H9 (cell line): ENCODE results near the gene DUSP28. TPM values are rescaled to one million over a fixed set of nuclear protein-coding genes. Genes with fewer than 3 reads are reported as not detected.

ENCODE experiments used
- DNase-seq: peaks from one replicate; pipeline ENCODE4 v3.0.0-alpha.2; 2017
- H2AFZ ChIP-seq: one replicate; pipeline ENCODE4 v1.6.1; 2013; ENCODE audit warnings: mild to moderate bottlenecking, low read length, control low read depth, moderate library complexity
- H2AK5ac ChIP-seq: 2 replicates; pipeline ENCODE4 v1.6.1; 2013; ENCODE audit warnings: low read length, control low read depth, mixed read lengths; ENCODE audit not compliant: insufficient read length
- H2BK120ac ChIP-seq: one replicate; pipeline ENCODE4 v1.6.1; 2013; ENCODE audit warnings: low read depth, mild to moderate bottlenecking, low read length, control low read depth, inconsistent platforms; ENCODE audit not compliant: poor library complexity, severe bottlenecking
- H2BK12ac ChIP-seq: 2 replicates; pipeline ENCODE4 v1.6.1; 2013; ENCODE audit warnings: low read length, control low read depth, mixed read lengths, low read depth; ENCODE audit not compliant: insufficient read length
- H2BK15ac ChIP-seq: 2 replicates; pipeline ENCODE4 v1.6.1; 2013; ENCODE audit warnings: low read depth, low read length, control low read depth
- H2BK20ac ChIP-seq: one replicate; pipeline ENCODE4 v1.6.1; 2013; ENCODE audit warnings: low read depth, mild to moderate bottlenecking, low read length, control low read depth, inconsistent platforms; ENCODE audit not compliant: poor library complexity, severe bottlenecking
- H2BK5ac ChIP-seq: 2 replicates; pipeline ENCODE4 v1.6.1; 2013; ENCODE audit warnings: low read length, control low read depth, mixed read lengths; ENCODE audit not compliant: insufficient read length
- H3K14ac ChIP-seq: 2 replicates; pipeline ENCODE4 v1.6.1; 2013; ENCODE audit warnings: low read length, control low read depth; ENCODE audit not compliant: insufficient read depth
- H3K18ac ChIP-seq: 2 replicates; pipeline ENCODE4 v1.6.1; 2013; ENCODE audit warnings: low read depth, mild to moderate bottlenecking, mixed read lengths, low read length, control low read depth; ENCODE audit not compliant: insufficient read length
- H3K23ac ChIP-seq: 2 replicates; pipeline ENCODE4 v1.6.1; 2013; ENCODE audit warnings: low read length, control low read depth, mixed read lengths, low read depth; ENCODE audit not compliant: insufficient read length
- H3K23me2 ChIP-seq: 2 replicates; pipeline ENCODE4 v1.6.1; 2013; ENCODE audit warnings: low read depth, mild to moderate bottlenecking, mixed read lengths, low read length, control low read depth; ENCODE audit not compliant: insufficient read length, poor library complexity, severe bottlenecking
- H3K27ac ChIP-seq: 2 replicates; pipeline ENCODE4 v1.5.1; 2013; ENCODE audit warnings: low read length, control low read depth, mixed read lengths, low read depth; ENCODE audit not compliant: insufficient read length
- H3K27me3 ChIP-seq: 2 replicates; pipeline ENCODE4 v1.6.1; 2013; ENCODE audit warnings: low read length, control low read depth, inconsistent platforms; ENCODE audit not compliant: insufficient read depth
- H3K4ac ChIP-seq: 2 replicates; pipeline ENCODE4 v1.6.1; 2013; ENCODE audit warnings: low read depth, mild to moderate bottlenecking, control low read depth, inconsistent platforms, low read length, moderate library complexity
- H3K4me1 ChIP-seq: 2 replicates; pipeline ENCODE4 v1.6.1; 2013; ENCODE audit warnings: low read length, control low read depth, inconsistent platforms; ENCODE audit not compliant: insufficient read depth
- H3K4me2 ChIP-seq: 2 replicates; pipeline ENCODE4 v1.6.1; 2013; ENCODE audit warnings: low read length, control low read depth, mixed read lengths; ENCODE audit not compliant: insufficient read length, insufficient read depth
- H3K56ac ChIP-seq: 2 replicates; pipeline ENCODE4 v1.6.1; 2013; ENCODE audit warnings: low read depth, mild to moderate bottlenecking, mixed read lengths, low read length, control low read depth; ENCODE audit not compliant: insufficient read length
- H3K79me1 ChIP-seq: 2 replicates; pipeline ENCODE4 v1.6.1; 2013; ENCODE audit warnings: low read depth, mild to moderate bottlenecking, moderate library complexity, low read length, control low read depth, inconsistent platforms; ENCODE audit not compliant: insufficient read depth, poor library complexity, severe bottlenecking
- H3K79me2 ChIP-seq: 2 replicates; pipeline ENCODE4 v1.6.1; 2013; ENCODE audit warnings: low read length, control low read depth, inconsistent platforms; ENCODE audit not compliant: insufficient read depth
- H3K9ac ChIP-seq: 2 replicates; pipeline ENCODE4 v1.6.1; 2013; ENCODE audit warnings: low read length, control low read depth, mixed read lengths; ENCODE audit not compliant: insufficient read length; ENCODE audit errors: extremely low read depth
- H3K9me3 ChIP-seq: one replicate; pipeline ENCODE4 v1.6.1; 2013; ENCODE audit warnings: low read depth, low read length, inconsistent platforms; ENCODE audit not compliant: control insufficient read depth
- H3T11ph ChIP-seq: one replicate; pipeline ENCODE4 v1.6.1; 2013; ENCODE audit warnings: mild to moderate bottlenecking, low read length, control low read depth, inconsistent platforms
- H4K20me1 ChIP-seq: one replicate; pipeline ENCODE4 v1.6.1; 2013; ENCODE audit not compliant: control insufficient read depth, insufficient read length, insufficient read depth
- H4K5ac ChIP-seq: 2 replicates; pipeline ENCODE4 v1.6.1; 2013; ENCODE audit warnings: low read depth, mild to moderate bottlenecking, mixed read lengths, low read length, control low read depth; ENCODE audit not compliant: insufficient read length
- H4K8ac ChIP-seq: replicated peaks from 2 replicates; pipeline ENCODE4 v1.6.1; 2013; ENCODE audit warnings: low read length, control low read depth, mixed read lengths, low read depth; ENCODE audit not compliant: insufficient read length
- H4K91ac ChIP-seq: 2 replicates; pipeline ENCODE4 v1.6.1; 2013; ENCODE audit warnings: low read depth, mild to moderate bottlenecking, moderate library complexity, mixed read lengths, low read length, control low read depth; ENCODE audit not compliant: insufficient read length
- H3K27ac Mint-ChIP-seq, 3 experiments: 2 replicates in 2 of 3; 3 replicates in 1 of 3; pipeline ENCODE4 v1.8.0; 2020 to 2021; ENCODE audit warnings: mixed read lengths in 3 of 3, mild to moderate bottlenecking in 1 of 3, moderate library complexity in 1 of 3
- H3K27me3 Mint-ChIP-seq: 2 replicates; pipeline ENCODE4 v1.8.0; 2021; ENCODE audit warnings: low read depth, mild to moderate bottlenecking, moderate library complexity, mixed read lengths
- H3K36me3 Mint-ChIP-seq, 3 experiments: 2 replicates in 2 of 3; 3 replicates in 1 of 3; pipeline ENCODE4 v1.8.0; 2020 to 2021; ENCODE audit warnings: low read depth in 3 of 3, mixed read lengths in 3 of 3; ENCODE audit not compliant: insufficient read depth in 1 of 3
- H3K4me1 Mint-ChIP-seq, 2 experiments: 2 replicates each; pipeline ENCODE4 v1.8.0; 2020; ENCODE audit warnings: mixed read lengths in 2 of 2
- H3K4me3 Mint-ChIP-seq, 2 experiments: 2 replicates in 1 of 2; 3 replicates in 1 of 2; pipeline ENCODE4 v1.8.0; 2020 to 2021; ENCODE audit warnings: mild to moderate bottlenecking in 2 of 2, mixed read lengths in 2 of 2, moderate library complexity in 1 of 2
- H3K9me3 Mint-ChIP-seq, 2 experiments: 2 replicates in 1 of 2; 3 replicates in 1 of 2; pipeline ENCODE4 v1.8.0; 2020; ENCODE audit warnings: mild to moderate bottlenecking in 2 of 2, mixed read lengths in 2 of 2, moderate library complexity in 1 of 2
- WGBS: extraction: QIAGEN DNeasy Blood & Tissue Kit; methylation state at CpG from one replicate; pipeline ENCODE4 v1.1.7; 2013; ENCODE audit warnings: missing lambda C conversion rate, low lambda C conversion rate, mixed read lengths; ENCODE audit not compliant: insufficient read length; ENCODE audit errors: extremely low coverage; 5-methylcytosine and 5-hydroxymethylcytosine counted together
- total RNA-seq: library from RNA; stranded (reverse); gene quantifications from 2 replicates; pipeline ENCODE4 v1.2.1, GENCODE V29; 2021
- TF ChIP-seq, protein P1 (sequence below): fragments of 200-600 bp; sonication (generic); conservative IDR thresholded peaks from 3 replicates; pipeline ENCODE4 v1.8.0; 2021; ENCODE audit warnings: antibody characterized with exemption, mild to moderate bottlenecking

DUSP28 gene
- total RNA-seq, 1 experiment from 2014 or later = 1.6 TPM

DNA sequence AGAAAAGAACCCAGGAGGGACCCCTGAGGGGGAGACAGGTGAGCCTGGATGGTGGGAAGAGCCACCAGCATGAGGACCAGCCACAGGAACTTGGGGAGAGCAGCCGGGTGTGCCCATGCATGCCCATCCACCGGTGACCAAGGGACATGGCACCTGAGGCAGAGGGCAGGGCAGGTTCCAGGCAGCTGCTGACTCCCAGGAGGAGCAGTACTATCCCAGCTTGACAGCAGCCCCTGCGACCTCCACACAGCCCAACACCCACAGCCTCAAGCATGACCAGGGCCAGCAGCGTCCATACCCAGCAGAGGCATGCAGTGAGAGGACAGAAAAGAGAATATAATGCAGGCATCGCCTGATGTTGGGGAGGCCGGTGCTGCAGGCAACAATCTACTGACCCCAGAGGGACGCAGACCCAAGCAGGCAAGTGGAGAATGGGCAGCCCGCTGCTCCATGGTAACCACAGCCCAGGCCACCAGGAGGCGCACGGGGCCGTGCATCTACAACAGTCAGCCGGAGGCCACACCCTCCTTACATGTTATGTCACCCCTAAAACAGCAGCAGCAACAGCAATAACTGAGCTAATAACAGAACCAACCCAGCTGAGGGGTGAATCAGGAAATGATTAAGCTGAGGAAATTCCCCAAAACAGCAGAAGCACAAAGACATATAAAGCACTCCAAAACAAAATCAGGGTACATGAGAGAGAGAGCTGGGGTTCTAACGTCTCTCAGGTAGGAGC is 46.4 kb upstream of the DUSP28 start:
- no peak overlapping the region for H2AK5ac ChIP-seq
- H3K27ac Mint-ChIP-seq = no peak overlapping the region; a peak in 1 of 7 replicates
- H3K14ac ChIP-seq = no peak overlapping the region
- H3K27ac ChIP-seq = no peak overlapping the region
- H2BK20ac ChIP-seq = no peak overlapping the region
- no peak overlapping the region for H2BK12ac ChIP-seq
- H3K4me1 Mint-ChIP-seq = peaks cover 0 to 2% of the 10 kb centered on the region in 2 experiments; a peak in 1 of 4 replicates
- H3K4me2 ChIP-seq = no peak overlapping the region
- no peak overlapping the region for H3K23ac ChIP-seq
- H4K20me1 ChIP-seq = no peaks in the 10 kb centered on the region
- H3K56ac ChIP-seq = no peak overlapping the region
- no peaks in the 10 kb centered on the region for H3K79me2 ChIP-seq
- H4K5ac ChIP-seq = no peak overlapping the region
- H3K27me3 ChIP-seq = no peaks in the 10 kb centered on the region
- peak; percentile 85 for DNase-seq
- no peaks in the 10 kb centered on the region for H3K36me3 Mint-ChIP-seq
- H3K4me3 Mint-ChIP-seq = no peak overlapping the region
- WGBS = no CpG with 5 or more reads among the region's 13 CpGs
- no peaks in the 10 kb centered on the region for H3K79me1 ChIP-seq
- H4K8ac ChIP-seq = no peak overlapping the region
- H3K4me1 ChIP-seq = no peaks in the 10 kb centered on the region
- peaks cover 8% of the 10 kb centered on the region for H3K27me3 Mint-ChIP-seq
- H2AFZ ChIP-seq = no peak overlapping the region
- peaks cover 2% of the 10 kb centered on the region in 2 experiments; a peak in 1 of 5 replicates for H3K9me3 Mint-ChIP-seq
- no peak overlapping the region for H2BK15ac ChIP-seq
- no peak overlapping the region for H3K18ac ChIP-seq
- H2BK5ac ChIP-seq = no peak overlapping the region
- no peak overlapping the region for H3T11ph ChIP-seq
- H3K23me2 ChIP-seq = no peaks in the 10 kb centered on the region
- TF ChIP-seq, protein P1, sequence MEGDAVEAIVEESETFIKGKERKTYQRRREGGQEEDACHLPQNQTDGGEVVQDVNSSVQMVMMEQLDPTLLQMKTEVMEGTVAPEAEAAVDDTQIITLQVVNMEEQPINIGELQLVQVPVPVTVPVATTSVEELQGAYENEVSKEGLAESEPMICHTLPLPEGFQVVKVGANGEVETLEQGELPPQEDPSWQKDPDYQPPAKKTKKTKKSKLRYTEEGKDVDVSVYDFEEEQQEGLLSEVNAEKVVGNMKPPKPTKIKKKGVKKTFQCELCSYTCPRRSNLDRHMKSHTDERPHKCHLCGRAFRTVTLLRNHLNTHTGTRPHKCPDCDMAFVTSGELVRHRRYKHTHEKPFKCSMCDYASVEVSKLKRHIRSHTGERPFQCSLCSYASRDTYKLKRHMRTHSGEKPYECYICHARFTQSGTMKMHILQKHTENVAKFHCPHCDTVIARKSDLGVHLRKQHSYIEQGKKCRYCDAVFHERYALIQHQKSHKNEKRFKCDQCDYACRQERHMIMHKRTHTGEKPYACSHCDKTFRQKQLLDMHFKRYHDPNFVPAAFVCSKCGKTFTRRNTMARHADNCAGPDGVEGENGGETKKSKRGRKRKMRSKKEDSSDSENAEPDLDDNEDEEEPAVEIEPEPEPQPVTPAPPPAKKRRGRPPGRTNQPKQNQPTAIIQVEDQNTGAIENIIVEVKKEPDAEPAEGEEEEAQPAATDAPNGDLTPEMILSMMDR = peak; percentile 92
- no peak overlapping the region for H2BK120ac ChIP-seq
- H3K9me3 ChIP-seq = no peaks in the 10 kb centered on the region
- no peak overlapping the region for H3K9ac ChIP-seq
- H3K4ac ChIP-seq = no peak overlapping the region
- H4K91ac ChIP-seq = no peak overlapping the region
